Activated B cell treated with CpG ODN at 0.5 μM for 24 hours (primary cell): ENCODE measurements around the gene ADAD1. TPM values are rescaled to one million over a fixed set of nuclear protein-coding genes. Genes with fewer than 3 reads are reported as not detected.

Source experiments
- ATAC-seq: fragments of 200-7000 bp; cut with Tn5 transposase; one replicate; pipeline ENCODE4 v1.10.0; 2021; ENCODE audit warnings: low read depth, mild to moderate bottlenecking, moderate library complexity
- CTCF ChIA-PET: fragments of 350-600 bp; sonication (Branson Sonifier 250); formaldehyde crosslinking; loops from one replicate; lab custom pipeline; 2021; ENCODE audit warnings: antibody characterized with exemption; lab: Charles Lee
- POLR2A ChIA-PET: fragments of 350-600 bp; sonication (Branson Sonifier 250); formaldehyde crosslinking; loops from one replicate; lab custom pipeline; 2021; ENCODE audit warnings: antibody characterized with exemption; lab: Charles Lee
- DNase-seq: peaks from one replicate; pipeline ENCODE4 v3.0.0; 2022
- H3K27ac Mint-ChIP-seq: one replicate; pipeline ENCODE4 v1.8.0; 2020; ENCODE audit warnings: mixed read lengths
- H3K27me3 Mint-ChIP-seq: one replicate; pipeline ENCODE4 v1.8.0; 2021; ENCODE audit warnings: mixed read lengths
- H3K36me3 Mint-ChIP-seq: one replicate; pipeline ENCODE4 v1.8.0; 2021; ENCODE audit warnings: low read depth, mixed read lengths
- H3K4me1 Mint-ChIP-seq: one replicate; pipeline ENCODE4 v1.8.0; 2021; ENCODE audit warnings: mixed read lengths
- H3K4me3 Mint-ChIP-seq: one replicate; pipeline ENCODE4 v1.8.0; 2020; ENCODE audit warnings: mild to moderate bottlenecking, mixed read lengths
- H3K9me3 Mint-ChIP-seq: one replicate; pipeline ENCODE4 v1.8.0; 2020; ENCODE audit warnings: mixed read lengths
- intact Hi-C: fragments of 100-400 bp; cut with micrococcal nuclease; formaldehyde crosslinking; loops from one replicate; pipeline ENCODE4 v1.15.1; 2024
- total RNA-seq: library from RNA; stranded (reverse); gene quantifications from 2 replicates; pipeline ENCODE4 v1.2.3, GENCODE V29; 2022
- TF ChIP-seq, protein P1 (sequence below): fragments of 200-600 bp; IDR thresholded peaks from one replicate; pipeline ENCODE4 v1.8.0; 2022; ENCODE audit warnings: antibody characterized with exemption, mild to moderate bottlenecking

The ADAD1 gene
- total RNA-seq, 1 donor from 2014 or later, result not detected

DNA sequence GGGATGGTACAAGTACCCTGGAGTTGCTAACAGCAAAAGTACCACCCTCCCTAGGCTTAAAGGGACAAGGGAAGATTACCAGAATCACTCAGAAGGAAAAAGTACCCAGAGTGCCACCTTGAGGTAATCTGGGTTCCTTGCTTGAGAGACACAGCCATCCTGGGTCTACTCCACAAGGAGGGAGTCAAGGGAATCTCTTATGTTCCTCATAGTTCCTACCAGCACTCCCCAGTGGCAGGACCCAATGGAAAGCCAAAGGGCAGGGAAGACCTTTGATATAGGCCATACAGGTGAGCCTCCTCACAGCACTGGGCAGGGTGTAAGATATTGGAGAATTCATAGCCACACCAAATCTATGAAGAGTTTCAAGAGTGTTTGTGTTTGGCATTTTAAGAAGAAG is 72.0 kb downstream of the ADAD1 start:
- ATAC-seq (no peak), DNase-seq (no peak)
- H3K9me3 Mint-ChIP-seq, result no peaks in the 10 kb centered on the region
- H3K36me3 Mint-ChIP-seq, result no peaks in the 10 kb centered on the region
- TF ChIP-seq, protein P1, sequence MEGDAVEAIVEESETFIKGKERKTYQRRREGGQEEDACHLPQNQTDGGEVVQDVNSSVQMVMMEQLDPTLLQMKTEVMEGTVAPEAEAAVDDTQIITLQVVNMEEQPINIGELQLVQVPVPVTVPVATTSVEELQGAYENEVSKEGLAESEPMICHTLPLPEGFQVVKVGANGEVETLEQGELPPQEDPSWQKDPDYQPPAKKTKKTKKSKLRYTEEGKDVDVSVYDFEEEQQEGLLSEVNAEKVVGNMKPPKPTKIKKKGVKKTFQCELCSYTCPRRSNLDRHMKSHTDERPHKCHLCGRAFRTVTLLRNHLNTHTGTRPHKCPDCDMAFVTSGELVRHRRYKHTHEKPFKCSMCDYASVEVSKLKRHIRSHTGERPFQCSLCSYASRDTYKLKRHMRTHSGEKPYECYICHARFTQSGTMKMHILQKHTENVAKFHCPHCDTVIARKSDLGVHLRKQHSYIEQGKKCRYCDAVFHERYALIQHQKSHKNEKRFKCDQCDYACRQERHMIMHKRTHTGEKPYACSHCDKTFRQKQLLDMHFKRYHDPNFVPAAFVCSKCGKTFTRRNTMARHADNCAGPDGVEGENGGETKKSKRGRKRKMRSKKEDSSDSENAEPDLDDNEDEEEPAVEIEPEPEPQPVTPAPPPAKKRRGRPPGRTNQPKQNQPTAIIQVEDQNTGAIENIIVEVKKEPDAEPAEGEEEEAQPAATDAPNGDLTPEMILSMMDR, result no peak
- H3K27ac Mint-ChIP-seq, result no peak overlapping the region
- intact Hi-C loops, result no loop called here
- POLR2A ChIA-PET, result no interaction called here
- H3K4me1 Mint-ChIP-seq, result peaks cover 8% of the 10 kb centered on the region
- CTCF ChIA-PET, result no interaction called here
- H3K27me3 Mint-ChIP-seq, result peaks cover 8% of the 10 kb centered on the region
- no peak overlapping the region for H3K4me3 Mint-ChIP-seq

DNA sequence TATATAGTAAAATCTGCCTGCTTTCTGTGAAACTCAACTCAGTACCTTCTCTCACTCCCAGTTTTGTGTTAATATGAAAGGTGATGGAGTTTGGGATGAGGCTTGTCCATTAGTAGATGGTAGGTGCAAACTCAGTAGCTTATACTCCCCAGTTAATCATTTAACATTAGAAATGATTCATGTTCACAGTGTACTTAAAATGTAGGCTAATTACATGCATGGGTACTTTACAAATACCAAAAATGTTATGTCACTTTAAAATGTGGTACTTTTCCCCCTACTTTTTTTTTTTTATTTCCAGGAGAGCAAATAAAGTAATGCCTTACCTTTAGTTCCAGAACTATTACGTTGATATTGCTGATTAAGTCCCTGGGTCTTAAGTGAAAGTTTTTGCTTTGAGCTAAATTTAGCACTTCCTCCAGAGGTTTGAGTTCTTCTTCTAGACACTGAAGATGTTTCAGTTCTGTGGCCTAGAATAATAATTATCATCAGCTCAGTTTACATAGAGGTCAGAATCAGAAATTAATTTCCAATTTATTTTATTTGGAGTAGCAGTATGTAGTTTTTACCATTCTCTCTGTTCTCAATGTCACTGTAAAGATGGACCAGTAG is 74.7 kb downstream of the ADAD1 start:
- peaks cover 8% of the 10 kb centered on the region for H3K27me3 Mint-ChIP-seq
- H3K4me1 Mint-ChIP-seq, result peaks cover 13% of the 10 kb centered on the region
- intact Hi-C loops, result no loop called here
- no peak for ATAC-seq
- POLR2A ChIA-PET, result no interaction called here
- no peak overlapping the region for H3K27ac Mint-ChIP-seq
- TF ChIP-seq, protein P1, result no peak
- H3K9me3 Mint-ChIP-seq, result no peaks in the 10 kb centered on the region
- DNase-seq, result no peak
- H3K36me3 Mint-ChIP-seq, result no peaks in the 10 kb centered on the region
- H3K4me3 Mint-ChIP-seq, result no peak overlapping the region
- CTCF ChIA-PET, result no interaction called here

DNA sequence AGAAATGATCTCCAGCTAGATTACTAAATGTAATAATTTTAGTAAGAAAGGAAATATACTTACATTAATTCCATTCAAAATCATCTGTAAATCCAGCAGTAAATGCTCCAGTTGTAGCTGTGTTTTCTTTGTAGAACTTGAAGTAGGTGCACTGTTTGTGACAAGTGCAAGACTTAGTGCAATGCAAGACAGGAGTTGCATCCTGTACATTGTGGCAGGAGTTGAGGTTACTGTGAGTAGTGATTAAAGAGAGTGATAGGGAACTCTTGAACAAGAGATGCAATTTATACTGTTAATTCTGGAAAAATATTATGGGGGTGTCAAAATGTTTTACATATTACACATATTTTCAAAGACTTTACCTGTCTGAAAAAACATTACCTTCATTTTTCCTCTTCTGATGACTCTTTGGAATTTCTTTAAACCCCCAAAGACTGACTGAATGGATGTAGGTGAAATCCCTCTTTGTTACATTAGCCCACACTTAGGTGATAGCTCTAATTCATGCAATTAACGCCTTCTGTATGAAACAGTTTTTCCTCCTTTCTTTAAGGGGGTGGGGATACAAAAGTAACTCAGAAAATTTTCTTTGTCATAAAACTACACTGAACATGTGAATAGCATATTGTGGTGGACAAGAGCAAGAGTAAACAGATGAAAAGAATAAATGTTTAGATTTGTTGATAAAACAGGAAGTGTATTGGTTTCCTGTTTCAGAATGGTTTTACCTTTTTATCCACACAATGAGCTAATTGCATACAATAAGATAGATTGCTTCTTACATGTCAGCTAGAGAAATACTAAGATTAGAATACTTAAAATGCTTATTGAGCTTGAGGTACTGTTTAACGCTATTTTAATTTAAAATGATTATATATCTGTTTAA is 77.7 kb downstream of the ADAD1 start, which contains the start of gene IL2:
Gene IL2, minus strand, starts transcription at position 495 of the 886 bp plus-strand sequence. Its CDS starts 285 bp downstream, at position 210.
- H3K27me3 Mint-ChIP-seq, result no peaks in the 10 kb centered on the region
- DNase-seq (no peak), ATAC-seq (no peak)
- ChIA-PET CTCF (no interaction called here), POLR2A (interaction anchor here (0.6 kb wide), 1 partner anchor 54 kb away, joined by 3 read pairs; no protein-coding TSS in a partner anchor)
- H3K4me1 Mint-ChIP-seq, result peaks cover 21% of the 10 kb centered on the region
- H3K36me3 Mint-ChIP-seq, result no peaks in the 10 kb centered on the region
- TF ChIP-seq, protein P1, result no peak
- no peaks in the 10 kb centered on the region for H3K9me3 Mint-ChIP-seq
- no peak within 1 kb of the TSS for H3K27ac Mint-ChIP-seq
- intact Hi-C loops, result no loop called here
- H3K4me3 Mint-ChIP-seq, result no peak within 1 kb of the TSS

DNA sequence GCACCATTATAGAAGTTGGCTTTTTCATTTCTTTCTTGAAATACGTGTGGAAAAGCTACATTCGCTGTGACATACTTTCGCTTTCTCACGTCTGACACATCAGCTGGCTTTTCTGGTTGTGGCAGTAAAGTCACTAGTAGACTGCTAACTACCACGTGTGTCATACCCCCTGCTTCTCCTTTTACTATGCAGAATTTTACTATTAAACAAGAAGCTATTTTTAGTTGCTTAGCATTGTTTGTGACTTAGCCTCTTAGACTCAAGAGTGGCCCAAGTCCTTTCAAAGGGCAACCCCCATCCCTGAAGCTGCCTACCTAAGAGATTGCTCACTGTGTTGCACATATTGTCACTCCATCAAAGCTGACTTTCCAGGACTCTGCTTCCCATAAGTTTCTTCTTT is 79.8 kb downstream of the ADAD1 start:
- Mint-ChIP-seq H3K4me3 (peak overlapping the region; percentile 63), H3K27me3 (no peaks in the 10 kb centered on the region), H3K4me1 (peaks cover 17% of the 10 kb centered on the region), H3K27ac (no peak overlapping the region), H3K9me3 (no peaks in the 10 kb centered on the region), H3K36me3 (no peaks in the 10 kb centered on the region)
- DNase-seq (no peak), ATAC-seq (no peak)
- ChIA-PET POLR2A (no interaction called here), CTCF (no interaction called here)
- intact Hi-C loops, result no loop called here
- TF ChIP-seq, protein P1, result no peak

DNA sequence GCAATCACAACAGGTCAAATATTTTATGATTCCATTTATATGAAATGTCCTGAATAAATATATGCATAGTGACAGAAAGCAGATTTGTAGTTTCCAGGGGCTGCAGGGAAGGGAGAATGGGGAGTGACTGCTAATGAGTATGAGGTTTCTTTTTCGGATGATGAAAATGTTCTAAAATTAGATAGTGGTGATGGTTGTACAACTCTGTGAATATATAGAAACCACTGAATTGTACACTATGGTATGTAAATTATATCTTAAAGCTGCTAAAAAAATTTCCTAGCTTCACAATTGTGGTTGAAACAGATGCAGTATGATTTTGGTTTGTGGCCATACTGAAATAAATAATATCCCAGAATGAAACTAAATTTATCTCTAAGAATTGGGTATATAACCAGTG is 90.6 kb downstream of the ADAD1 start:
- DNase-seq (no peak), ATAC-seq (no peak)
- Mint-ChIP-seq H3K4me3 (no peak overlapping the region), H3K27me3 (no peaks in the 10 kb centered on the region), H3K27ac (no peak overlapping the region), H3K4me1 (no peaks in the 10 kb centered on the region), H3K36me3 (no peaks in the 10 kb centered on the region), H3K9me3 (peaks cover 5% of the 10 kb centered on the region)
- intact Hi-C loops, result no loop called here
- TF ChIP-seq, protein P1, result no peak
- ChIA-PET POLR2A (no interaction called here), CTCF (no interaction called here)
